Cardiac fibroblast (primary cell): ENCODE data around the gene TRMO.

Experiments
- DNase-seq, 2 donors: peaks; one replicate each; pipeline versions ENCODE4 v3.0.0 to v3.0.0-alpha.2; 2010; ENCODE audit warnings: low read depth in 2 of 2
- H3K4me3 ChIP-seq, 2 donors: replicated peaks in 1 of 2; 1 replicate in 1 of 2; 2 replicates in 1 of 2; pipeline ENCODE4 v1.5.1; 2011; ENCODE audit warnings: low read depth in 2 of 2, low read length in 2 of 2, mild to moderate bottlenecking in 2 of 2, moderate library complexity in 1 of 2
- CTCF ChIP-seq: IDR thresholded peaks from one replicate; pipeline ENCODE4 v1.5.1; 2011; ENCODE audit warnings: low read depth, mild to moderate bottlenecking, low read length, inconsistent platforms

The TRMO gene

GRCh38 chr9:97856857-97857605 lies 65.3 kb downstream of the TRMO start:
- DNase-seq: no peak
- no peak overlapping the region for H3K4me3 ChIP-seq
- no peak for TF ChIP-seq CTCF

- no peak for DNase-seq
- H3K4me3 ChIP-seq: no peak overlapping the region
- no peak for TF ChIP-seq CTCF
Measured at GRCh38 chr9:97855899-97856298, 66.4 kb downstream of the TRMO start.

GRCh38 chr9:97855486-97855875 lies 66.8 kb downstream of the TRMO start:
- DNase-seq: no peak
- H3K4me3 ChIP-seq: no peak overlapping the region
- TF ChIP-seq CTCF: no peak

- no peak for DNase-seq
- TF ChIP-seq CTCF: no peak
- no peak overlapping the region for H3K4me3 ChIP-seq
Measured at GRCh38 chr9:97854696-97855485, 67.4 kb downstream of the TRMO start.
